ENCODE measurements around the gene YTHDF1.

Gene YTHDF1

DNA sequence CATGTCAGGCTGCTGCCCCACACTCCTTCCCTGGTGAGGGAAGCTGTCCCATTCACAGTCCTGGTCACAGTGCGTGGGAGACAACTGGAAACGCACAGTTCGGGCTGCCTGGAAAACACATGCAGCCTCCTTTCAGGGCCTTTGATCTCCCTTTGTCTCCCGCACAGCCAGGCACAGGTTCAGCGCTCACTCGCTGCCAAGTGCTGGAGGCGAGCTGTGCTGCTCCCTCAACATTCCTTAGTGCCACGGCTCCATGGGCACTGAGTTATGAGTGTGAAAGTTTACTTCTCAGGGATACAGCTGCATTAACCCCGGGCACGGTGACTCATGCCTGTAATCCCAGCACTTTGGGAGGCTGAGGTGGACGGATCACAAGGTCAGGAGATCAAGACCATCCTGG is 9.1 kb downstream of the YTHDF1 start:
- no peak for DNase-seq

- DNase-seq, result no peak
Measured at GRCh38 chr20:63205896-63206295, 10.0 kb downstream of the YTHDF1 start.

- DNase-seq, result no peak
Measured at GRCh38 chr20:63204362-63204761, 11.6 kb downstream of the YTHDF1 start.

DNA sequence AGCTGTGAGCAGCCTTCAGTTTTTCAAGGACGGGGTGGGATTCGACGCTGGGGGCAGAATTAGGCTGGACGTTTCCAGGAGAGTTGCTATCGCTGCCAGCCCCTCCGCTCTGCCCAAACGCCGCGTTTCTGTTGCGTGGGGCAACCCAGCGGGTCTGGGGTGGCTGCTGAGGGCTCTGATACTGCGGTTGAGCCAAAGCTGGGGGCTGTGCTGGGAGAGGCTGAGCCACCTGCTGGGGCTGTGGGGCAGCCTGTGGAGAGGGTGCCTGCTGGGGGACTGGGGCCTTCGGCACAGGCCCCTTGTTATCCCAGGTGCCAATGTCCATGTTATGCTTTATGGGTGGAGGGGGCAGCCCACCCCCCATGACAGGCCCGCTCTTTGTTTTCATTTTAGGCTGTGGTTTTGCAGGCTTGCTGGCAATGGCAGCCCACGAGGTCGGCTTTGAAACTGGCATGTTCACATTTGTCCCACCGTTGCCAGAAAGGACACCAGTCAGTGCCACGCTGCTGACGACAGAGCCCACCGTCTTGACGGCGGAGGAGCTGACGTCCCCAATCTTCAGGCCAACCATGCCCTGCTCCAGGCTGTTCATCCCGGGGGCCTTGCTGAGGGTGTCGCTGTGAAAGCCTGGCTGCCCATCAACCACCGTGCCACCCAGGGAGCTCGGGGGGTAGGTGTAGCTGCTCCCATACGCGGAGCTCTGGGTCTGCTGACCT is 13.0 kb downstream of the YTHDF1 start:
- DNase-seq, result no peak

- DNase-seq, result no peak
Measured at GRCh38 chr20:63202021-63202420, 13.9 kb downstream of the YTHDF1 start.

GRCh38 chr20:63198606-63199005 is 17.3 kb downstream of the YTHDF1 start:
- DNase-seq, result no peak

DNA sequence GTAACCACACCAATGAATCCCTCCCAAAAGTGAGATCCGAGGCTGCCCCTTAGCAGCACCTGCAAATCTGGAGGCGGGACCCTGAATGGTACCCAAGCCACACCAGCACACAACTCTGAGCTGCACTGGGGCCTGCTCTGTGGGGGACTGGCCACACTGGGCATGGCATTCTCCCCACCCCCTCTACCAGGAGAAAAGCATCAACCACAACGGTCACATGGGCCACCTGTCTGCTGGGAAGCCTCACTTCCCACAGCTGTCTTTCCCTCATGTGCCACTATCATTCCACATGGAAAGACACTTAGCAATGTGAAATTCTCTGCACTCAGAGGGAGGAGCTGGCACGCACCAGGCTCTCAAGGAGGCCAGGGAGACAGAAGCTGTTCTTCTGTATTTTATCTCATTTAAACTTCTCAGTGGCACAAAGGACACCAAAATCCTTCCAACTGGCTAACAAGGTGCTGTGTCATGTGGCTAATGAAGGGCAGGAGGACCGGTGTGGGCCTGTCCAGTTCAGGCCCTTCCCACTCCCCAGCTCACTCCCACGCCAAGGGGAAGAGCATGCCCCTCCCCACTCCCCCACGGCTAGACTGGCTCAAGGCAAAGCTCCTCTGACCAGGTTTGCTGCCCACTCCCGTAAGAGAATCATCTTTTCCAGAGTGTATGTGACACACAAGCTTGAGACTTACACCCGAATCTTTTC is 19.0 kb downstream of the YTHDF1 start:
- DNase-seq, result no peak

DNA sequence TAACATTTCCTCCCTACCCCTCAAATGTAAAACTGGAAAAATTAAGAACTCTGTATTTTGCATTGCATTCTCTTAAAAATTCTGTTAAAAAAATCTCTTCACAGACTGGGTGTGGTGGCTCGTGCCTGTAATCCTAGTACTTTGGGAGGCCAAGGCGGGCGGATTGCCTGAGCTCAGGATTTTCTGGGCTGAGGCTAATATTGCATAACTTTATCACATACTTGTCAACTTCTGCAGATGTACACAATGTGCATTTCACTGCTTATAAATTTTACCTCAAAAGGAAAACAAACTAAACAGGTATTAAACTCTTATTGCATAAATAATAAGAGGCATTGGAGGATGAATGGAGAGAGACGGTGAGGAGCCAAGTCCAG is 21.1 kb downstream of the YTHDF1 start:
- DNase-seq, result no peak

DNA sequence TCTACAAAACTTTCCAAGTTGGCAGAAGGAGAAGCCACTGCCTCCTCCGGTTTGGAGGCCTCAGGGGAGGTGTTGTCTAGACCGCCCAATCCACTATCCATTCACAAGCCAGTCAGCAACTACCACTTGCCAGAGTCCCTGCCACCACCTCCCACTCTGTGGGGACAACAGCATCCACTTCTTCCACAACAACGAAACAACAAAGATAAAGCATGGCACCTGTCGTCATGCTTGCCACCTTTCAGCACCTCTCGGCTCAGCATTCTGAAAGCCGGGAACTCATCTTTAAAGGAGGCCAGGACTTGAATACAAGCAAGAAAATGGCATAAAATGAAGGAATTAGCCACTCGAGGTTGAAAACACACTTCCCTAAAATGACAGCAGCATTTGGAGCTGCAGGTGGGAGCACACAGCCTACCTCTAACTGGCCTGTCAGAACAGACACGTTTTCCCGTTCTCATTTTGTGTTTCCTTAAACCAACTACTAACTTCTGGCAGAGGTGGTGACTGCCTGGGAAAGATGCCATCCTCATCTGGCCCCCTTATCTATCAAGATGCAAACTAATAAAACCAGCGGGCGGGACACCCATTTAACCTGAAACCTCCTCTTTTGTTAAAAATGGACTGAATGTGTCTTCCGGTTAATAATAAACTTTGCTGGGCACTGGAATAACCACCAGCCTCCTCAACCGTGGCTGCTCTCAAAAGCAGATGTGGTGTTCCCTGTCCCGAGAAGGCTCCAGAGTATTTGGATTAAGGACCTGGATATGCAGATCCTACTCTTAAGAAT is 21.7 kb downstream of the YTHDF1 start:
- no peak for DNase-seq

DNA sequence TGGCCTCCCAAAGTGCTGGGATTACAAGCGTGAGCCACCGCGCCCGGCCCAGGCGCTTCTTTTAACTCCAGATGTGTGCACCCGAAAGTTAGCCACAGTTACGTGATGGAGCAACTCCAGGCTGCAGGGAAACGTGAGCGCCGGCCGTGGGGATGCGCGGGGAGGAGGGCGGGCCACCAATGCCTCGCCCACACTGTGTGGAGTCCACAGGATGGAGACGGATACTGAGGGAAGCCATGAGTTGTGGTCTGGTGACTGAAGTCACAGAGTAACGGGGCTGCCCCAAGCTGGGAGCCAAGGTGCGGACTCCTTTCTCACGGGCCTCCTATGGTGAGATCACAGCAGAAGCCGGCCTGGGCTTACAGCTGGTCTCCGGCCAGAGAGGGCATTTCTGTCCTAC is 23.2 kb downstream of the YTHDF1 start:
- DNase-seq, result no peak

GRCh38 chr20:63191400-63191799 is 24.5 kb downstream of the YTHDF1 start:
- no peak for DNase-seq

DNA sequence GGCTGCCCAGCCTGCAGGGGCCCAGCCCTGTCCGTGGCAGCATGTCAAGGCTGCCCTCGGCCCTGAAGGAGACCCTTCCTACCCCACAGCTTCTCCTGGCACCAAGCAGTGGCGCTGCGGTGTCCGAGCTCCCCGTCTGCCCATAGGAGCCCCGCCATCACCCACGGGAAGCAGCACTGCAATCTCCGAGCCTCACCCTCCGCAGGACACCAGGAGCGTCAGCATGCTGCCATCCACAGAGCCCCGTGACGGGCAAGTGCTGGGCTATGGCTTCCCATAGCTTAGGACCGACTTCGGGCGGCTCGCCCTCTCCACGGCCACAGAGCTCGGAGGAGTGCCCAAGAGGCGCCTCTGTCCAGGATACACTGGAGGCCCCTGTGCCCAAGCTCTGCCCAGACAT is 25.1 kb downstream of the YTHDF1 start:
- no peak for DNase-seq

GRCh38 chr20:63189846-63190559 is 25.9 kb downstream of the YTHDF1 start:
- no peak for DNase-seq

DNA sequence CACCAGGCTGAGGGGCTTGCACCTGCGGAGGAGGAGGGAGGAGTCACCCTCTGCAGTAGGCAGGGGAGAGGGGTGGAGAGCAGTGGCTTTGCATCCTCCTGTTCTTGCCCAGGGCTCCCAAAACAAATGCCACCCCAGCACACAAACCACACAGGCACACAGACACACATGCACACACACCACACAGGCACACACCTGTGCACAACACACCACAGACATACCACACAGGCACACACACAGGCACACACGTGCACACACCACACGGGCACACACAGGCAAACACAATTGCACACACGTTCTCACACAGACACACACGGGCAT is 26.6 kb downstream of the YTHDF1 start:
- no peak for DNase-seq

- no peak for DNase-seq
Measured at GRCh38 chr20:63188641-63189321, 27.1 kb downstream of the YTHDF1 start.

DNA sequence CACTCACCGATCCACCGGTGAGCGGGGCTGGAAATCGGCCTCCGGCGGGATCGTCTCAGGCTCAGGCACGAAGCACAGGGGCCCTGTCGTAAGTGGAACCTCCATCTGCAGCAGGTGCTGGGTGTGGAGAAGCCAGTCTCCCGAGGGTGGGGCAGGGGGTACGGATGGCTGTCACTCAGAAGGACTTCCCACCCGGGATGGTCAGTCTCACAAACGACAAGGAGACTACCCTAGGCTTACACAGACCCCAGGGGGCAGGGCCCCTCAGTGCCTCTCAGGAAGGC is 27.8 kb downstream of the YTHDF1 start:
- DNase-seq, result no peak

- no peak for DNase-seq
Measured at GRCh38 chr20:63187338-63188158, 28.4 kb downstream of the YTHDF1 start.

DNA sequence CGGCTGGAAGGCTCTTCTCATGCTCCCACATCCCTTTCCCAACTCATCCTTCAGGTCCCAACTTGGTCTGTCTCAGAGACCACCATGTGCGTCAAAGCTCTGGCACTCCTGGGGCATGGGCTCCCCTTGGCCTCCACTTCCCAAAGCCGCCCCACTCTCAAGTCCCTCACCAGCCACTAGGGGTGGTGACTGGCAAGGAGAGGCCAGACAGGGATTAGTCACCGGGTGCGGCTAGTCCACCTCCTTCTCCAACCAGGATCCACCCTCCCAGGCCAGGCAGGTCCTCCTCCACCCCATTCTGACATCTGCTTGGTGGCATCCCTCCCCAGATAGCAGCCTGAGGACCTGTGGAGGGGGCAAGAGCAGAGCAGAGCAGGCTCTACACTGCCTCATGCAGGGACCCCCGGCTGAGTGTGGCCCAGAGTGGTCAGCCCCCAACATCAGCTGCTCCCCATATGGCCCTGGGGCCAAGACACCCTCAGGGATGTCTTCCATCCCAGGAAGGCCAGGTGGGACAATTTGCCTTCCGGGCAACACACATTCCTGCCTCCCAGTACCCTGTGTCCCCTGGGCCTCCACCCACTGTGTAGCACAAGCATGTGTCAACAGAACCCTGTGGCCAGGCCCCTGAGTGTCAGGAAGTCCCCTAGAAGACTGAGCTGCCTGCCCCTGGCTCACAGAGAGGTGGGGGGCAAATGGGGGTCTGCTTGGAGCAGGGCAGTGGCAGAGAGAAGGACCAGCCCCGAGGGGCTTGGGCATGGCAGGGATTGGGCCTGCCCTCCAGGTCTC is 29.2 kb downstream of the YTHDF1 start:
- DNase-seq, result no peak

- DNase-seq, result no peak
Measured at GRCh38 chr20:63186084-63186483, 29.8 kb downstream of the YTHDF1 start.

DNA sequence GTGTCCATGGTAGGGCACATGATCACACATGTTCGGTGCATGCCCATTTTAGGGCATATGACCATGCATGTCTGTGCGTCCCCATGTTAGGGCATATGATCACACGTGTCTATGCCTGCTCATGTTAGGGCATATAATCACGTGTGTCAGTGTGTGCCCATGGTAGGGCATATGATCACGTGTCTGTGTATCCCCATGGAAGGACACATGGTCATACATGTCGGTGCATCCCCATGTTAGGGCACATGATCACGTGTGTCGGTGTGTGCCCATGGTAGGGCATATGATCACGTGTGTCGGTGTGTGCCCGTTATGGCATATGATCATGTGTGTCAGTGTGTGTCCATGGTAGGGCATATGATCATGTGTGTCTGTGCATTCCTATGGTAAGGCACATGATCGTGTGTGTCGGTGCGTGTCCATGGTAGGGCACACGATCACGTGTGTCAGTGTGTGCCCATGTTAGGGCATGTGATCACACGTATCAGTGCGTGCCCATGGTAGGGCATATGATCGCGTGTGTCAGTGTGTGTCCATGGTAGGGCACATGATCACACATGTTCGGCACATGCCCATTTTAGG is 30.6 kb downstream of the YTHDF1 start:
- DNase-seq, result no peak

Measured in activated T-cell treated with anti-CD3 and anti-CD28 coated beads for 4 hours (primary cell).